ENCODE measurements around the gene RARB. TPM values are rescaled to one million over a fixed set of nuclear protein-coding genes. Genes with fewer than 3 reads are reported as not detected.

The RARB gene
- total RNA-seq, 2 donors from 2014 or later, result 21.5 to 21.9 TPM

DNA sequence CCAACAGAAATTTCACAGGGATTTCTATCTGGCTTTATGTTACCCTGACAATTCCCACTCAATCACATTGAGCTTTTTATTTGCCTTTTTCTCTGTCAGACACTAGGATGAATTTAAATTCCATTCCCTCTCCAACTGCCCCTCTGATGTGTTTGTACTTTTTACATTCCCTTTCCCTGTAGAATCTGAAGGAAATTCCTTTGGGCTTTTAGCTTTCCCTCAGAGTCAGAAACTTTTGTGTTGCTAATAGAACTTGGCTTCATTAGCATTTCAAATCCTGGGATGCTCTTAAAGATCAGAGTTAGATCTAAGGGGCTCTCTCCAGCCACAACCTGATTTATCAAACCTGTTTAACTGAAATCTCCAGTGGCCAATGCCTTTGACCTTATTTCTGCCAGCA, 7.9 kb upstream of the RARB start:
- Histone ChIP-seq H3K36me3 (ENCODE audit: control insufficient read depth, insufficient read depth, low read length) (no peaks in the 10 kb centered on the region), H3K4me3 (ENCODE audit: low read length) (no peak overlapping the region), H3K9ac (ENCODE audit: extremely low read depth, low read length, poor library complexity, severe bottlenecking) (no peak overlapping the region), H3K27ac (ENCODE audit: low read depth, low read length) (peak overlapping the region; percentile 33), H3K9me3 (ENCODE audit: control insufficient read depth, low read length) (peaks cover 18% of the 10 kb centered on the region), H3K4me1 (ENCODE audit: control insufficient read depth, insufficient read depth, low read length) (peaks cover 6% of the 10 kb centered on the region), H3K27me3 (ENCODE audit: control insufficient read depth, insufficient read depth, low read length, poor library complexity, severe bottlenecking) (no peaks in the 10 kb centered on the region)
- Mint-ChIP-seq H3K4me3 (no peak overlapping the region), H3K27ac (no peak overlapping the region), H3K36me3 (ENCODE audit: low read depth) (peaks cover 7% of the 10 kb centered on the region), H3K4me1 (peaks cover 29% of the 10 kb centered on the region), H3K9me3 (peaks cover 12% of the 10 kb centered on the region), H3K27me3 (ENCODE audit: insufficient read depth) (no peaks in the 10 kb centered on the region)
- DNase-seq, result no peak
- TF ChIP-seq, protein P1, sequence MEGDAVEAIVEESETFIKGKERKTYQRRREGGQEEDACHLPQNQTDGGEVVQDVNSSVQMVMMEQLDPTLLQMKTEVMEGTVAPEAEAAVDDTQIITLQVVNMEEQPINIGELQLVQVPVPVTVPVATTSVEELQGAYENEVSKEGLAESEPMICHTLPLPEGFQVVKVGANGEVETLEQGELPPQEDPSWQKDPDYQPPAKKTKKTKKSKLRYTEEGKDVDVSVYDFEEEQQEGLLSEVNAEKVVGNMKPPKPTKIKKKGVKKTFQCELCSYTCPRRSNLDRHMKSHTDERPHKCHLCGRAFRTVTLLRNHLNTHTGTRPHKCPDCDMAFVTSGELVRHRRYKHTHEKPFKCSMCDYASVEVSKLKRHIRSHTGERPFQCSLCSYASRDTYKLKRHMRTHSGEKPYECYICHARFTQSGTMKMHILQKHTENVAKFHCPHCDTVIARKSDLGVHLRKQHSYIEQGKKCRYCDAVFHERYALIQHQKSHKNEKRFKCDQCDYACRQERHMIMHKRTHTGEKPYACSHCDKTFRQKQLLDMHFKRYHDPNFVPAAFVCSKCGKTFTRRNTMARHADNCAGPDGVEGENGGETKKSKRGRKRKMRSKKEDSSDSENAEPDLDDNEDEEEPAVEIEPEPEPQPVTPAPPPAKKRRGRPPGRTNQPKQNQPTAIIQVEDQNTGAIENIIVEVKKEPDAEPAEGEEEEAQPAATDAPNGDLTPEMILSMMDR (conservative IDR thresholded peaks at IDR 0.05), result no peak

DNA sequence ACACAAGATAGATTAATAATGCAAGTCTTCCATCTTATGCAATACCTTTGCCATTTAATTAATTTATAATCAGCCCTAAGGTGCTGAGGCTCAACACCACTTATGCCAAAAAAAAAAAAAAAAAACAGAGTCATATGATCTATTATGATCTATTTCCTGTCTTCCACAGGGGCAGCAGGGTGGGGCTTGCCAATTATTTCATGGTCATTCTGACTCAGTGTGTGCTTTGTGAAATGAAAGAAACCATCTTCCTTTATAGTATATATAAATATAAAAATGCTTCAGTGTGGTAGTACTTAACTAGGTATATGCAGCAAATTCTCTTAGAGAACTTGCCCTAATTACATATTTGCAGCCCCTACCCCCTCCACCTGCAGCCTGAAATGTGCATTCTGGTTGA, 7.2 kb upstream of the RARB start:
- H3K4me3 ChIP-seq (ENCODE audit: low read length), result no peak overlapping the region
- peaks cover 7% of the 10 kb centered on the region for H3K36me3 Mint-ChIP-seq (ENCODE audit: low read depth)
- peaks cover 12% of the 10 kb centered on the region for H3K9me3 Mint-ChIP-seq
- no peak overlapping the region for H3K27ac ChIP-seq (ENCODE audit: low read depth, low read length)
- no peak for DNase-seq
- no peaks in the 10 kb centered on the region for H3K36me3 ChIP-seq (ENCODE audit: control insufficient read depth, insufficient read depth, low read length)
- TF ChIP-seq, protein P1 (conservative IDR thresholded peaks at IDR 0.05), result no peak
- peaks cover 32% of the 10 kb centered on the region for H3K4me1 Mint-ChIP-seq
- peaks cover 18% of the 10 kb centered on the region for H3K9me3 ChIP-seq (ENCODE audit: control insufficient read depth, low read length)
- H3K27ac Mint-ChIP-seq, result no peak overlapping the region
- no peaks in the 10 kb centered on the region for H3K27me3 ChIP-seq (ENCODE audit: control insufficient read depth, insufficient read depth, low read length, poor library complexity, severe bottlenecking)
- H3K27me3 Mint-ChIP-seq (ENCODE audit: insufficient read depth), result no peaks in the 10 kb centered on the region
- no peak overlapping the region for H3K9ac ChIP-seq (ENCODE audit: extremely low read depth, low read length, poor library complexity, severe bottlenecking)
- peaks cover 6% of the 10 kb centered on the region for H3K4me1 ChIP-seq (ENCODE audit: control insufficient read depth, insufficient read depth, low read length)
- no peak overlapping the region for H3K4me3 Mint-ChIP-seq

DNA sequence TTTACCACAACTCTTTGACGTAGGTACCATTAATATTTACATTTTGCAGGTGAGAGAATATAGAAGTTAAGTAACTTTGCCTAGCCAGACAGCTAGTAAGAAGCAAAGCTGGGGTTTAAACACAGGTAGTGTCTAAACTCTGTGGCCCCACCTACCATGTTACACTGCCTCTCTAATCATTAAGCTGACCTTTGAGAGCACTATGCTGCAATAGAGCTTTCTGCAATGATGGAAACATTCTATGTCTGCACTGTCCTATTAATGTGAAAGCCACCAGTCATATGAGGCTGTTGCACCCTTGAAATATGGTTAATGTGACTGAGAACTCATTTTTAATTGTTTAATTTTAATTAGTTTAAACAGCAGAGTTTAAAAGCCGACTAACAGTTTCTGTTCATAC, 6.3 kb upstream of the RARB start:
- H3K4me3 ChIP-seq (ENCODE audit: low read length), result no peak overlapping the region
- no peak overlapping the region for H3K4me3 Mint-ChIP-seq
- H3K9me3 Mint-ChIP-seq, result peaks cover 12% of the 10 kb centered on the region
- H3K36me3 Mint-ChIP-seq (ENCODE audit: low read depth), result peaks cover 7% of the 10 kb centered on the region
- TF ChIP-seq, protein P1 (conservative IDR thresholded peaks at IDR 0.05), result no peak
- H3K9me3 ChIP-seq (ENCODE audit: control insufficient read depth, low read length), result peaks cover 9% of the 10 kb centered on the region
- DNase-seq, result no peak
- H3K4me1 Mint-ChIP-seq, result peaks cover 40% of the 10 kb centered on the region
- WGBS, 2 experiments (ENCODE audit: insufficient coverage in 1 of 2, insufficient read length in 1 of 2), result 84 to 100% methylated on average over 1 to 2 of the region's 2 CpGs
- H3K27me3 ChIP-seq (ENCODE audit: control insufficient read depth, insufficient read depth, low read length, poor library complexity, severe bottlenecking), result no peaks in the 10 kb centered on the region
- no peaks in the 10 kb centered on the region for H3K36me3 ChIP-seq (ENCODE audit: control insufficient read depth, insufficient read depth, low read length)
- peaks cover 3% of the 10 kb centered on the region for H3K27me3 Mint-ChIP-seq (ENCODE audit: insufficient read depth)
- no peak overlapping the region for H3K27ac Mint-ChIP-seq
- no peak overlapping the region for H3K27ac ChIP-seq (ENCODE audit: low read depth, low read length)
- H3K9ac ChIP-seq (ENCODE audit: extremely low read depth, low read length, poor library complexity, severe bottlenecking), result no peak overlapping the region
- peaks cover 6% of the 10 kb centered on the region for H3K4me1 ChIP-seq (ENCODE audit: control insufficient read depth, insufficient read depth, low read length)
